ENCODE data around the gene NACA2.

The NACA2 gene

GRCh38 chr17:61584266-61584665 lies 6.8 kb downstream of the NACA2 start:
- H3K9ac ChIP-seq (ENCODE audit: low read length), result no peak overlapping the region
- no peaks in the 10 kb centered on the region for H3K27me3 ChIP-seq (ENCODE audit: control insufficient read depth, insufficient read depth, low read length)
- H3K36me3 ChIP-seq (ENCODE audit: control insufficient read depth, insufficient read depth, low read length), result no peaks in the 10 kb centered on the region
- peaks cover 11% of the 10 kb centered on the region for H3K4me1 ChIP-seq (ENCODE audit: control insufficient read depth, insufficient read depth, low read length)
- H3K4me3 ChIP-seq (ENCODE audit: low read length), result no peak overlapping the region
- no peaks in the 10 kb centered on the region for H3K9me3 ChIP-seq (ENCODE audit: control insufficient read depth, low read length)

- Histone ChIP-seq H3K4me3 (ENCODE audit: low read length) (no peak overlapping the region), H3K36me3 (ENCODE audit: control insufficient read depth, insufficient read depth, low read length) (no peaks in the 10 kb centered on the region), H3K27me3 (ENCODE audit: control insufficient read depth, insufficient read depth, low read length) (no peaks in the 10 kb centered on the region), H3K9ac (ENCODE audit: low read length) (no peak overlapping the region), H3K9me3 (ENCODE audit: control insufficient read depth, low read length) (no peaks in the 10 kb centered on the region), H3K4me1 (ENCODE audit: control insufficient read depth, insufficient read depth, low read length) (peaks cover 11% of the 10 kb centered on the region)
Observed at GRCh38 chr17:61583660-61584264, 7.3 kb downstream of the NACA2 start.

- H3K9ac ChIP-seq (ENCODE audit: low read length), result no peak overlapping the region
- H3K4me1 ChIP-seq (ENCODE audit: control insufficient read depth, insufficient read depth, low read length), result peaks cover 11% of the 10 kb centered on the region
- no peaks in the 10 kb centered on the region for H3K9me3 ChIP-seq (ENCODE audit: control insufficient read depth, low read length)
- no peaks in the 10 kb centered on the region for H3K27me3 ChIP-seq (ENCODE audit: control insufficient read depth, insufficient read depth, low read length)
- no peaks in the 10 kb centered on the region for H3K36me3 ChIP-seq (ENCODE audit: control insufficient read depth, insufficient read depth, low read length)
- H3K4me3 ChIP-seq (ENCODE audit: low read length), result no peak overlapping the region
Observed at GRCh38 chr17:61583242-61583641, 7.8 kb downstream of the NACA2 start.

- Histone ChIP-seq H3K9ac (ENCODE audit: low read length) (no peak overlapping the region), H3K4me1 (ENCODE audit: control insufficient read depth, insufficient read depth, low read length) (peaks cover 11% of the 10 kb centered on the region), H3K36me3 (ENCODE audit: control insufficient read depth, insufficient read depth, low read length) (no peaks in the 10 kb centered on the region), H3K27me3 (ENCODE audit: control insufficient read depth, insufficient read depth, low read length) (no peaks in the 10 kb centered on the region), H3K9me3 (ENCODE audit: control insufficient read depth, low read length) (no peaks in the 10 kb centered on the region), H3K4me3 (ENCODE audit: low read length) (no peak overlapping the region)
Observed at GRCh38 chr17:61582593-61582992, 8.4 kb downstream of the NACA2 start.

- peaks cover 11% of the 10 kb centered on the region for H3K4me1 ChIP-seq (ENCODE audit: control insufficient read depth, insufficient read depth, low read length)
Observed at GRCh38 chr17:61581611-61582349, 9.2 kb downstream of the NACA2 start.

GRCh38 chr17:61580502-61580901 lies 10.5 kb downstream of the NACA2 start:
- Histone ChIP-seq H3K27me3 (ENCODE audit: control insufficient read depth, insufficient read depth, low read length) (no peaks in the 10 kb centered on the region), H3K4me1 (ENCODE audit: control insufficient read depth, insufficient read depth, low read length) (peaks cover 11% of the 10 kb centered on the region), H3K9ac (ENCODE audit: low read length) (no peak overlapping the region), H3K9me3 (ENCODE audit: control insufficient read depth, low read length) (no peaks in the 10 kb centered on the region), H3K4me3 (ENCODE audit: low read length) (no peak overlapping the region), H3K36me3 (ENCODE audit: control insufficient read depth, insufficient read depth, low read length) (no peaks in the 10 kb centered on the region)

More at GRCh38 chr17:61581611-61582349, 9.2 kb downstream of the NACA2 start:
- H3K27me3 ChIP-seq (ENCODE audit: control insufficient read depth, insufficient read depth, low read length), result no peaks in the 10 kb centered on the region
- no peaks in the 10 kb centered on the region for H3K36me3 ChIP-seq (ENCODE audit: control insufficient read depth, insufficient read depth, low read length)
- H3K9me3 ChIP-seq (ENCODE audit: control insufficient read depth, low read length), result no peaks in the 10 kb centered on the region
- no peak overlapping the region for H3K4me3 ChIP-seq (ENCODE audit: low read length)
- no peak overlapping the region for H3K9ac ChIP-seq (ENCODE audit: low read length)

- peaks cover 11% of the 10 kb centered on the region for H3K4me1 ChIP-seq (ENCODE audit: control insufficient read depth, insufficient read depth, low read length)
- H3K27me3 ChIP-seq (ENCODE audit: control insufficient read depth, insufficient read depth, low read length), result no peaks in the 10 kb centered on the region
- H3K36me3 ChIP-seq (ENCODE audit: control insufficient read depth, insufficient read depth, low read length), result no peaks in the 10 kb centered on the region
- no peak overlapping the region for H3K4me3 ChIP-seq (ENCODE audit: low read length)
- no peak overlapping the region for H3K9ac ChIP-seq (ENCODE audit: low read length)
- no peaks in the 10 kb centered on the region for H3K9me3 ChIP-seq (ENCODE audit: control insufficient read depth, low read length)
Observed at GRCh38 chr17:61579961-61580360, 11.1 kb downstream of the NACA2 start.

- Histone ChIP-seq H3K4me3 (ENCODE audit: low read length) (no peak overlapping the region), H3K27me3 (ENCODE audit: control insufficient read depth, insufficient read depth, low read length) (no peaks in the 10 kb centered on the region), H3K9me3 (ENCODE audit: control insufficient read depth, low read length) (no peaks in the 10 kb centered on the region), H3K4me1 (ENCODE audit: control insufficient read depth, insufficient read depth, low read length) (peaks cover 11% of the 10 kb centered on the region), H3K36me3 (ENCODE audit: control insufficient read depth, insufficient read depth, low read length) (no peaks in the 10 kb centered on the region), H3K9ac (ENCODE audit: low read length) (no peak overlapping the region)
Observed at GRCh38 chr17:61579347-61579746, 11.7 kb downstream of the NACA2 start.

- H3K4me3 ChIP-seq (ENCODE audit: low read length), result no peak overlapping the region
- H3K27me3 ChIP-seq (ENCODE audit: control insufficient read depth, insufficient read depth, low read length), result no peaks in the 10 kb centered on the region
- no peaks in the 10 kb centered on the region for H3K9me3 ChIP-seq (ENCODE audit: control insufficient read depth, low read length)
- peaks cover 11% of the 10 kb centered on the region for H3K4me1 ChIP-seq (ENCODE audit: control insufficient read depth, insufficient read depth, low read length)
- H3K36me3 ChIP-seq (ENCODE audit: control insufficient read depth, insufficient read depth, low read length), result no peaks in the 10 kb centered on the region
- no peak overlapping the region for H3K9ac ChIP-seq (ENCODE audit: low read length)
Observed at GRCh38 chr17:61578645-61579044, 12.4 kb downstream of the NACA2 start.

GRCh38 chr17:61575983-61576382 lies 15.0 kb downstream of the NACA2 start:
- Histone ChIP-seq H3K4me3 (ENCODE audit: low read length) (no peak overlapping the region), H3K27me3 (ENCODE audit: control insufficient read depth, insufficient read depth, low read length) (no peaks in the 10 kb centered on the region), H3K4me1 (ENCODE audit: control insufficient read depth, insufficient read depth, low read length) (peaks cover 1% of the 10 kb centered on the region), H3K9ac (ENCODE audit: low read length) (no peak overlapping the region), H3K9me3 (ENCODE audit: control insufficient read depth, low read length) (no peaks in the 10 kb centered on the region), H3K36me3 (ENCODE audit: control insufficient read depth, insufficient read depth, low read length) (no peaks in the 10 kb centered on the region)

GRCh38 chr17:61575352-61575975 lies 15.6 kb downstream of the NACA2 start:
- H3K4me3 ChIP-seq (ENCODE audit: low read length), result no peak overlapping the region
- no peaks in the 10 kb centered on the region for H3K27me3 ChIP-seq (ENCODE audit: control insufficient read depth, insufficient read depth, low read length)
- H3K4me1 ChIP-seq (ENCODE audit: control insufficient read depth, insufficient read depth, low read length), result no peaks in the 10 kb centered on the region
- no peak overlapping the region for H3K9ac ChIP-seq (ENCODE audit: low read length)
- H3K36me3 ChIP-seq (ENCODE audit: control insufficient read depth, insufficient read depth, low read length), result no peaks in the 10 kb centered on the region
- H3K9me3 ChIP-seq (ENCODE audit: control insufficient read depth, low read length), result no peaks in the 10 kb centered on the region

GRCh38 chr17:61574542-61575351 lies 16.3 kb downstream of the NACA2 start:
- no peaks in the 10 kb centered on the region for H3K27me3 ChIP-seq (ENCODE audit: control insufficient read depth, insufficient read depth, low read length)
- no peaks in the 10 kb centered on the region for H3K9me3 ChIP-seq (ENCODE audit: control insufficient read depth, low read length)
- H3K4me1 ChIP-seq (ENCODE audit: control insufficient read depth, insufficient read depth, low read length), result no peaks in the 10 kb centered on the region
- no peak overlapping the region for H3K9ac ChIP-seq (ENCODE audit: low read length)
- H3K4me3 ChIP-seq (ENCODE audit: low read length), result no peak overlapping the region
- H3K36me3 ChIP-seq (ENCODE audit: control insufficient read depth, insufficient read depth, low read length), result no peaks in the 10 kb centered on the region
